ENCODE data around the gene ASH1L.

The ASH1L gene

GRCh38 chr1:155339515-155340097 is 223.0 kb downstream of the ASH1L start:
- TF ChIP-seq SIN3A (IDR thresholded peaks at IDR 0.05; ENCODE audit: borderline replicate concordance, insufficient read depth, low read length) (no peak), POLR2AphosphoS5 (IDR thresholded peaks at IDR 0.05; ENCODE audit: low read depth, low read length) (no peak), REST (IDR thresholded peaks at IDR 0.05; ENCODE audit: insufficient read depth in 1 of 2, low read depth in 2 of 2, low read length in 2 of 2) (no peak), FOXP2 (optimal IDR thresholded peaks at IDR 0.05; ENCODE audit: borderline replicate concordance, extremely low read depth, extremely low read length, insufficient read depth) (no peak), TAF1 (IDR thresholded peaks at IDR 0.05; ENCODE audit: borderline replicate concordance, insufficient read depth, low read length) (no peak)

- TF ChIP-seq TAF1 (IDR thresholded peaks at IDR 0.05; ENCODE audit: borderline replicate concordance, insufficient read depth, low read length) (no peak), SIN3A (IDR thresholded peaks at IDR 0.05; ENCODE audit: borderline replicate concordance, insufficient read depth, low read length) (no peak), FOXP2 (optimal IDR thresholded peaks at IDR 0.05; ENCODE audit: borderline replicate concordance, extremely low read depth, extremely low read length, insufficient read depth) (no peak), POLR2AphosphoS5 (IDR thresholded peaks at IDR 0.05; ENCODE audit: low read depth, low read length) (no peak), REST (IDR thresholded peaks at IDR 0.05; ENCODE audit: insufficient read depth in 1 of 2, low read depth in 2 of 2, low read length in 2 of 2) (no peak)
Observed at GRCh38 chr1:155334962-155335361, 227.6 kb downstream of the ASH1L start.

GRCh38 chr1:155329980-155330598 is 232.5 kb downstream of the ASH1L start:
- TF ChIP-seq FOXP2 (optimal IDR thresholded peaks at IDR 0.05; ENCODE audit: borderline replicate concordance, extremely low read depth, extremely low read length, insufficient read depth) (no peak), TAF1 (IDR thresholded peaks at IDR 0.05; ENCODE audit: borderline replicate concordance, insufficient read depth, low read length) (no peak), POLR2AphosphoS5 (IDR thresholded peaks at IDR 0.05; ENCODE audit: low read depth, low read length) (no peak), REST (IDR thresholded peaks at IDR 0.05; ENCODE audit: insufficient read depth in 1 of 2, low read depth in 2 of 2, low read length in 2 of 2) (no peak), SIN3A (IDR thresholded peaks at IDR 0.05; ENCODE audit: borderline replicate concordance, insufficient read depth, low read length) (no peak)

- TF ChIP-seq POLR2AphosphoS5 (IDR thresholded peaks at IDR 0.05; ENCODE audit: low read depth, low read length) (no peak), FOXP2 (optimal IDR thresholded peaks at IDR 0.05; ENCODE audit: borderline replicate concordance, extremely low read depth, extremely low read length, insufficient read depth) (no peak), SIN3A (IDR thresholded peaks at IDR 0.05; ENCODE audit: borderline replicate concordance, insufficient read depth, low read length) (no peak), REST (IDR thresholded peaks at IDR 0.05; ENCODE audit: insufficient read depth in 1 of 2, low read depth in 2 of 2, low read length in 2 of 2) (no peak), TAF1 (IDR thresholded peaks at IDR 0.05; ENCODE audit: borderline replicate concordance, insufficient read depth, low read length) (no peak)
Observed at GRCh38 chr1:155327981-155328380, 234.6 kb downstream of the ASH1L start.

All from PFSK-1 (cell line).